ENCODE data around the gene CARM1.

DNA sequence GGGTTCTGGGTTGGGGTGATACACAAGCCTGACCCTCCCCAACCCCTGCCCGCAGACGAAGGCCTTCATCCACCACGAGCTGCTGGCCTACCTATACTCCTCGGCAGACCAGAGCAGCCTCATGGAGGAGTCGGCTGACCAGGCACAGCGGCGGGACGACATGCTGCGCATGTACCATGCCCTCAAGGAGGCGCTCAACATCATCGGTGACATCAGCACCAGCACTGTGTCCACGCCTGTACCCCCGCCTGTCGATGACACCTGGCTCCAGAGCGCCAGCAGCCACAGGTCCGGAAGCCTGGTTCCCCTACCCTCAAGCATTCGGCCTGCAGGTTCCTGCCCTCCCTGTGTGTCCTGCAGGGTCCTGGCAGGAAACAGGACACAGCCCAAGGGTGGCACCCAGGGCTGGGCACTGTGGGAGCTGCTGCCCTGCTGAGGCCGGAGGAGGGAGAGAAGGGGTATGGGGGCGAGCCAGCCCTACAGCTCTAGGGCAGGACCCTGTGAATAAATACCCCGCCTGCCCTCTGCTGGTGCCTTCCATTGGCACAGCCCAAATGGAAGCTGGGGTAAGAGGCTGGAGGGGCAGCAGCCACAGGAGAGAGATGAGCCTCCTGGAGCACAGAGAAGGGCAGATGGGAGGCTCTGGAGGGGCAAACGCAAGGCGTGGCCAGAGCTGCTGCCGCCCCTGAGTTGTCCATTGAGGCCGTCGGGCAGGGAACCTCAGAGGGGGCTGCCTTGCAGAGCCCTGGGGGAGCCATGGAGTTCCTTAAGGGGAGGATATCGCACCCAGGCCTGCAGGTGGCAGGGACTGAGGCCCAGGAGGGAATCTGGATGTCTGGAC, 42.2 kb upstream of the CARM1 start:
- TF ChIP-seq POLR2AphosphoS5 (IDR thresholded peaks at IDR 0.05) = no peak
- TF ChIP-seq POLR2A (IDR thresholded peaks at IDR 0.05) = no peak
- TF ChIP-seq, protein P1, sequence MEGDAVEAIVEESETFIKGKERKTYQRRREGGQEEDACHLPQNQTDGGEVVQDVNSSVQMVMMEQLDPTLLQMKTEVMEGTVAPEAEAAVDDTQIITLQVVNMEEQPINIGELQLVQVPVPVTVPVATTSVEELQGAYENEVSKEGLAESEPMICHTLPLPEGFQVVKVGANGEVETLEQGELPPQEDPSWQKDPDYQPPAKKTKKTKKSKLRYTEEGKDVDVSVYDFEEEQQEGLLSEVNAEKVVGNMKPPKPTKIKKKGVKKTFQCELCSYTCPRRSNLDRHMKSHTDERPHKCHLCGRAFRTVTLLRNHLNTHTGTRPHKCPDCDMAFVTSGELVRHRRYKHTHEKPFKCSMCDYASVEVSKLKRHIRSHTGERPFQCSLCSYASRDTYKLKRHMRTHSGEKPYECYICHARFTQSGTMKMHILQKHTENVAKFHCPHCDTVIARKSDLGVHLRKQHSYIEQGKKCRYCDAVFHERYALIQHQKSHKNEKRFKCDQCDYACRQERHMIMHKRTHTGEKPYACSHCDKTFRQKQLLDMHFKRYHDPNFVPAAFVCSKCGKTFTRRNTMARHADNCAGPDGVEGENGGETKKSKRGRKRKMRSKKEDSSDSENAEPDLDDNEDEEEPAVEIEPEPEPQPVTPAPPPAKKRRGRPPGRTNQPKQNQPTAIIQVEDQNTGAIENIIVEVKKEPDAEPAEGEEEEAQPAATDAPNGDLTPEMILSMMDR (IDR thresholded peaks at IDR 0.05) = no peak

All from stomach (tissue), 4 donors.